OCI-LY7 (cell line): ENCODE results near the gene SYNGAP1. TPM values are rescaled to one million over a fixed set of nuclear protein-coding genes. Genes with fewer than 3 reads are reported as not detected.

Experiments
- BruUV-seq: library from RNA; stranded (reverse); fragments of 400-500 nt; replicated peaks from 2 replicates; lab custom pipeline; 2021; lab: Mats Ljungman, UMichigan
- CTCF ChIA-PET: fragments of 300-600 bp; sonication (Branson Sonifier 250); formaldehyde crosslinking; loops from one replicate; lab custom pipeline; 2022; ENCODE audit warnings: antibody characterized with exemption; ENCODE audit not compliant: unreplicated experiment; lab: Charles Lee
- POLR2A ChIA-PET: fragments of 300-600 bp; sonication (Branson Sonifier 250); formaldehyde crosslinking; loops from one replicate; lab custom pipeline; 2022; ENCODE audit warnings: antibody characterized with exemption; lab: Charles Lee
- DNase-seq: peaks from one replicate; pipeline ENCODE4 v3.0.0-alpha.2; 2015; ENCODE audit warnings: low spot score
- H2AFZ ChIP-seq: fragments of 200-600 bp; sonication (generic), shearing (Covaris generic); 2 replicates; pipeline ENCODE4 v1.6.1; 2014; ENCODE audit warnings: mild to moderate bottlenecking, antibody characterized with exemption, low read length, moderate library complexity
- H3K27ac ChIP-seq: fragments of 200-600 bp; sonication (generic); 2 replicates; pipeline ENCODE4 v1.5.1; 2014; ENCODE audit warnings: mixed run types, low read depth, mild to moderate bottlenecking, moderate library complexity, low read length, inconsistent platforms; ENCODE audit not compliant: poor library complexity, severe bottlenecking
- H3K36me3 ChIP-seq: fragments of 200-600 bp; sonication (generic); 2 replicates; pipeline ENCODE4 v1.6.1; 2014; ENCODE audit warnings: mild to moderate bottlenecking, antibody characterized with exemption, low read length, moderate library complexity, mixed read lengths; ENCODE audit not compliant: insufficient read depth
- H3K4me1 ChIP-seq: fragments of 200-600 bp; sonication (generic); 2 replicates; pipeline ENCODE4 v1.5.1; 2014; ENCODE audit warnings: mild to moderate bottlenecking, low read length; ENCODE audit not compliant: insufficient read depth, poor library complexity, severe bottlenecking
- H3K4me2 ChIP-seq: fragments of 200-600 bp; sonication (generic); 2 replicates; pipeline ENCODE4 v1.6.1; 2014; ENCODE audit warnings: mild to moderate bottlenecking, low read length
- H3K4me3 ChIP-seq: fragments of 200-600 bp; sonication (generic); 2 replicates; pipeline ENCODE4 v1.5.1; 2014; ENCODE audit warnings: mild to moderate bottlenecking, low read depth, low read length; ENCODE audit not compliant: poor library complexity, severe bottlenecking
- H3K79me2 ChIP-seq: fragments of 200-600 bp; sonication (generic); 2 replicates; pipeline ENCODE4 v1.6.1; 2016; ENCODE audit warnings: low read depth, mild to moderate bottlenecking, low read length, moderate library complexity, mixed read lengths; ENCODE audit not compliant: insufficient read depth
- H3K9me2 ChIP-seq: fragments of 200-600 bp; sonication (generic); 2 replicates; pipeline ENCODE4 v1.6.1; 2016; ENCODE audit warnings: mild to moderate bottlenecking, low read length, mixed read lengths; ENCODE audit not compliant: insufficient read depth
- H3K9me3 ChIP-seq: fragments of 200-600 bp; sonication (generic); 2 replicates; pipeline ENCODE4 v1.6.1; 2014; ENCODE audit warnings: mild to moderate bottlenecking, mixed run types, low read length, mixed read lengths
- H4K20me1 ChIP-seq: fragments of 200-600 bp; sonication (generic); 2 replicates; pipeline ENCODE4 v1.6.1; 2014; ENCODE audit warnings: mild to moderate bottlenecking, antibody characterized with exemption, low read length, moderate library complexity, mixed read lengths; ENCODE audit not compliant: insufficient read depth
- EZH2phosphoT487 ChIP-seq: fragments of 200-600 bp; sonication (generic); IDR thresholded peaks from 2 replicates; pipeline ENCODE4 v1.6.1; 2018; ENCODE audit warnings: low read depth, borderline replicate concordance, mild to moderate bottlenecking, mixed run types, antibody characterized with exemption, low read length, moderate library complexity, mixed read lengths
- intact Hi-C: fragments of 100-400 bp; cut with micrococcal nuclease; formaldehyde crosslinking; loops from one replicate; pipeline ENCODE4 v1.10.0; 2022; ENCODE audit not compliant: unreplicated experiment
- total RNA-seq, 2 experiments: library from RNA; depleted of rRNA in 1 of 2; stranded (reverse); fragments of >200 nt in 1 of 2; shearing (Covaris generic) in 1 of 2; gene quantifications; 2 replicates each; pipeline ENCODE4 v1.2.3, GENCODE V29; 2014 to 2022
- TF ChIP-seq, protein P1 (sequence below): fragments of 200-600 bp; sonication (generic); conservative IDR thresholded peaks from 2 replicates; pipeline ENCODE4 v1.5.1; 2014; ENCODE audit warnings: mild to moderate bottlenecking, antibody characterized with exemption, low read length, moderate library complexity, mixed read lengths

SYNGAP1 gene
- total RNA-seq, 2 experiments from 2014 or later = 5.6 to 30.7 TPM

DNA sequence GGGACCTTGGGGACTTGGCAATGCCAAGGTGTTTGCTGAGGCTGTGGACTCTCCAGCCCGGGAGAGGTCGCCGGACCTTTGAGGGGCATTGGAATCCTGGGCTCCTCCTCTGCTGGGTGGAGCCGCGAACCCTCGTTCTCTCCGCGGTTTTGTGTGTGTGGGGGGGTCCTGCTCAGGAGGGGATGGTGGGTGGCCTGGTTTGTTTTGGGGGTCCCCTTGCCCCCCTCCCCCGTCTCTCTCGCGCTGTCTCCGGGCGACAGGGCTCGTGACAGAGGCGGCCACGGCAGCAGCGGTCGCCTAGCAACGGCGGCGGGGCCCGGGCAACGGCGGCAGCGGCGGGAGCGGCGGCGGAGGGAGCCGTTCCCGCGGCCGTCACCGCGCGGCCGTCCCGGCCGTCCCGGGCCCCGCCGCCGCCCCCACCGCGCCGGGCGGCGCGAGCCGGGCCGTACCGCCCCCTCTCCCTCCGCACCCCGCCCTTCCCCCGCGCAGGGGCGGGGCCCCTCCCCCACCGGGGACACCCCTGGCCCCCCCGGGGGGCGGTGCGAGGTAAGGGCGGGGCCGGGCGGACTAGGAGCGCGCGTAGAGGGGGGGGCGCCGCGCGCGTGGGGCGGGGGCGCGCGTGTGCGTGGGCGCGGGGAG, 7.8 kb downstream of the SYNGAP1 start:
- BruUV-seq = no TSS peak
- Histone ChIP-seq H3K36me3 (no peaks in the 10 kb centered on the region; the same call in 1 of the 2 replicates), H3K9me2 (no peaks in the 10 kb centered on the region), H2AFZ (no peak overlapping the region), H3K27ac (no peak overlapping the region), H3K79me2 (peaks cover 5% of the 10 kb centered on the region; the same call in 1 of the 2 replicates), H3K9me3 (no peaks in the 10 kb centered on the region), H3K4me1 (peaks cover 68% of the 10 kb centered on the region), H3K4me3 (peak overlapping the region; percentile 68), H3K4me2 (peak overlapping the region; percentile 98), H4K20me1 (no peaks in the 10 kb centered on the region)
- intact Hi-C loops = loop anchor here (5.0 kb wide), 1 partner anchor 150 kb away; the partner anchor contains the start of gene B3GALT4
- ChIA-PET CTCF (no interaction called here), POLR2A (no interaction called here)
- peak; percentile 31 for DNase-seq
- TF ChIP-seq, protein P1, sequence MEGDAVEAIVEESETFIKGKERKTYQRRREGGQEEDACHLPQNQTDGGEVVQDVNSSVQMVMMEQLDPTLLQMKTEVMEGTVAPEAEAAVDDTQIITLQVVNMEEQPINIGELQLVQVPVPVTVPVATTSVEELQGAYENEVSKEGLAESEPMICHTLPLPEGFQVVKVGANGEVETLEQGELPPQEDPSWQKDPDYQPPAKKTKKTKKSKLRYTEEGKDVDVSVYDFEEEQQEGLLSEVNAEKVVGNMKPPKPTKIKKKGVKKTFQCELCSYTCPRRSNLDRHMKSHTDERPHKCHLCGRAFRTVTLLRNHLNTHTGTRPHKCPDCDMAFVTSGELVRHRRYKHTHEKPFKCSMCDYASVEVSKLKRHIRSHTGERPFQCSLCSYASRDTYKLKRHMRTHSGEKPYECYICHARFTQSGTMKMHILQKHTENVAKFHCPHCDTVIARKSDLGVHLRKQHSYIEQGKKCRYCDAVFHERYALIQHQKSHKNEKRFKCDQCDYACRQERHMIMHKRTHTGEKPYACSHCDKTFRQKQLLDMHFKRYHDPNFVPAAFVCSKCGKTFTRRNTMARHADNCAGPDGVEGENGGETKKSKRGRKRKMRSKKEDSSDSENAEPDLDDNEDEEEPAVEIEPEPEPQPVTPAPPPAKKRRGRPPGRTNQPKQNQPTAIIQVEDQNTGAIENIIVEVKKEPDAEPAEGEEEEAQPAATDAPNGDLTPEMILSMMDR = no peak
- TF ChIP-seq EZH2phosphoT487 = no peak

DNA sequence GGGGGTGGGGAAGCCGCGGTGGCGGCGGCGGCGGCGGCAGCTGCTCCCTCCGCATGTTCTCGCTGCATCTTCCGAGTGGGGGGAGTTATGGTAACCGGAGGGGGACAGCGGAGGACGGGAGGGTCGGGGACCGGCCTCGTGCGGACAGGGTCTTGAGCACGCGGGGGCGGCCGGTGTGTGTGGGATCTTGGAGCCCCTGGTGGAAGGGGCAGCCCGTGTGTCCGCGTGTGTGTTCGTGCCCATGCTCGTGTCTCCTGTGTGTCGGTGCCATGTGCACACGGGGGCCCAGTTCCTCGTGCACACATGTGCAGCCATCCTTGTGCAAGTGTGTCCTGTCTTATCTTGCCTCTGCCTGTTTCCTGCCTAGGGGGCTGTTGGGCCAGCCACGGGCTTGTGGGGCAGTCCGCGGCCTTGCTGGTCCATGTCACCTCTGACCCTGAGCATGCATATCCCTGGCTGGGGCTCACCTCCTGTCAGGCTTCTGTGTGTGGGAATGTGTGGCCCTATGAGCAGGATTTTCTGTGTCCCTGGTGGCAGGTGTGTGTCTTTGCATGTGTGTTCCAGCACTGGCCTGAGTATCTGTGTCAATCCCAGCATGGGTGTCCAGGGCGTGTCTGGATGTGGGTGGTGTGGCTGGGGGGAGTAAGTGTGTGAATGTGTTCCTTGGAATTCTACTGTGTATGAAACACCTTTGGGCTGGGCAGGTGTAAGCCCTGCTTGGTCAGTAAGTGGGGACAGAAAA, 8.5 kb downstream of the SYNGAP1 start:
- peaks cover 5% of the 10 kb centered on the region; the same call in 1 of the 2 replicates for H3K79me2 ChIP-seq
- intact Hi-C loops = loop anchor here (5.0 kb wide), 1 partner anchor 151 kb away; the partner anchor contains the start of gene B3GALT4
- no peaks in the 10 kb centered on the region; the same call in 1 of the 2 replicates for H3K36me3 ChIP-seq
- peak overlapping the region; percentile 64 for H3K27ac ChIP-seq
- H3K9me3 ChIP-seq = no peaks in the 10 kb centered on the region
- H4K20me1 ChIP-seq = no peaks in the 10 kb centered on the region
- peak overlapping the region; percentile 68 for H3K4me3 ChIP-seq
- no peaks in the 10 kb centered on the region for H3K9me2 ChIP-seq
- H3K4me2 ChIP-seq = peak overlapping the region; percentile 98
- CTCF ChIA-PET = no interaction called here
- TF ChIP-seq, protein P1 = peak; percentile 75
- no peak for TF ChIP-seq EZH2phosphoT487
- peak overlapping the region; percentile 43; the same call in 1 of the 2 replicates for H2AFZ ChIP-seq
- no TSS peak for BruUV-seq
- peak; percentile 70 for DNase-seq
- H3K4me1 ChIP-seq = peaks cover 75% of the 10 kb centered on the region
- POLR2A ChIA-PET = interaction anchor here (0.6 to 1.4 kb wide), 5 partner anchors 10 to 157 kb away, joined by 3 to 4 read pairs (median 4); partner anchors contain the start of genes CUTA, RPS18, VPS52 and ZBTB22
